Measurements from ENCODE around the gene HIP1R. TPM values are rescaled to one million over a fixed set of nuclear protein-coding genes. Genes with fewer than 3 reads are reported as not detected.

Gene HIP1R
- total and polyA plus RNA-seq, 2 of the 8 experiments (the other 6 are each of a cell fraction or from before 2014, with no cell fraction given), result 11.2 to 14.5 TPM

DNA sequence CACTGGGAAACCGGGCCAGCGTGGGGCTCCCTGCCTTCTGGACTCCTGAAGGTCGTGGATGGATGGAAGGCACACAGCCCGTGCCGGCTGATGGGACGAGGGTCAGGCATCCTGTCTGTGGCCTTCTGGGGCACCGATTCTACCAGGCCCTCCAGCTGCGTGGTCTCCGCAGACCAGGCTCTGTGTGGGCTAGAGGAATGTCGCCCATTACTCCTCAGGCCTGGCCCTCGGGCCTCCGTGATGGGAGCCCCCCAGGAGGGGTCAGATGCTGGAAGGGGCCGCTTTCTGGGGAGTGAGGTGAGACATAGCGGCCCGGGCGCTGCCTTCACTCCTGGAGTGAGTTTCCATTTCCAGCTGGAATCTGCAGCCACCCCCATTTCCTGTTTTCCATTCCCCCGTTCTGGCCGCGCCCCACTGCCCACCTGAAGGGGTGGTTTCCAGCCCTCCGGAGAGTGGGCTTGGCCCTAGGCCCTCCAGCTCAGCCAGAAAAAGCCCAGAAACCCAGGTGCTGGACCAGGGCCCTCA is 26.9 kb downstream of the HIP1R start:
- Histone ChIP-seq H2BK12ac (ENCODE audit: low read depth, low read length) (no peak overlapping the region), H4K20me1 (replicated peaks in 1 of 2; ENCODE audit: control insufficient read depth in 1 of 2, insufficient read depth in 2 of 2, low read length in 2 of 2) (peaks cover 11 to 25% of the 10 kb centered on the region in 2 experiments), H2BK120ac (replicated peaks; ENCODE audit: low read depth, low read length) (no peak overlapping the region), H3K18ac (ENCODE audit: extremely low read depth, low read length) (no peak overlapping the region), H3K23me2 (ENCODE audit: low read depth, low read length) (no peaks in the 10 kb centered on the region), H3K36me3 (ENCODE audit: control insufficient read depth in 2 of 4, insufficient read depth in 4 of 4, low read length in 3 of 4) (peaks cover 0 to 3% (median 0%) of the 10 kb centered on the region in 4 experiments; a peak in 2 of 8 replicates), H2AK5ac (ENCODE audit: low read depth, low read length) (no peak overlapping the region), H3K27ac (ENCODE audit: low read depth, low read length) (no peak overlapping the region), H3K4me2 (ENCODE audit: insufficient read depth in 1 of 2, low read depth in 2 of 2, low read length in 2 of 2) (no peak overlapping the region), H3K4ac (replicated peaks; ENCODE audit: insufficient read length, low read depth, low read length) (no peak overlapping the region), H4K91ac (replicated peaks; ENCODE audit: insufficient read length, low read length) (no peak overlapping the region), H3K79me1 (ENCODE audit: low read depth, low read length) (no peaks in the 10 kb centered on the region), H3K56ac (replicated peaks; ENCODE audit: insufficient read length, low read depth, low read length) (no peak overlapping the region), H3K9ac (replicated peaks in 1 of 4; ENCODE audit: extremely low read depth in 1 of 4, low read depth in 3 of 4, low read length in 3 of 4) (no peak overlapping the region), H3K14ac (ENCODE audit: insufficient read length) (no peak overlapping the region), H2BK15ac (ENCODE audit: low read length) (no peak overlapping the region), H2BK20ac (ENCODE audit: low read length) (no peak overlapping the region), H4K5ac (ENCODE audit: insufficient read length, low read depth, low read length) (no peak overlapping the region), H3K9me3 (ENCODE audit: insufficient read depth in 2 of 2, low read depth in 1 of 2, low read length in 1 of 2) (no peaks in the 10 kb centered on the region), H3K27me3 (replicated peaks in 1 of 4; ENCODE audit: control insufficient read depth in 3 of 4, extremely low read depth in 1 of 4, insufficient read depth in 3 of 4, low read length in 3 of 4) (peaks cover 0 to 2% (median 0%) of the 10 kb centered on the region in 4 experiments; a peak in 1 of 7 replicates), H3K4me3 (ENCODE audit: extremely low read depth in 1 of 4, insufficient read depth in 2 of 4, low read depth in 3 of 4, low read length in 4 of 4) (no peak overlapping the region), H3K4me1 (replicated peaks in 1 of 4; ENCODE audit: control insufficient read depth in 3 of 4, insufficient read depth in 4 of 4, low read length in 3 of 4) (0 out of 7 replicates have a peak, but pooled peaks cover 0 to 2% (median 0%) of the 10 kb centered on the region in 4 experiments), H2AFZ (ENCODE audit: low read length) (no peak overlapping the region), H3K23ac (ENCODE audit: insufficient read length) (no peak overlapping the region), H2BK5ac (ENCODE audit: low read depth, low read length) (no peak overlapping the region), H4K8ac (ENCODE audit: extremely low read depth, insufficient read depth, low read length) (no peak overlapping the region), H3K79me2 (ENCODE audit: control insufficient read depth in 1 of 2, insufficient read depth in 2 of 2, low read length in 2 of 2) (no peaks in the 10 kb centered on the region)
- TF ChIP-seq TEAD4 (IDR thresholded peaks at IDR 0.05; ENCODE audit: low read depth, low read length) (no peak), HDAC6 (IDR thresholded peaks at IDR 0.05; ENCODE audit: low read depth, low read length) (no peak), KDM1A (IDR thresholded peaks at IDR 0.05; ENCODE audit: borderline replicate concordance, low read length) (no peak), EP300 (IDR thresholded peaks at IDR 0.05; ENCODE audit: borderline replicate concordance in 1 of 2, low read depth in 2 of 2, low read length in 2 of 2) (no peak), JUND (IDR thresholded peaks at IDR 0.05; ENCODE audit: low read length) (no peak), GTF2F1 (IDR thresholded peaks at IDR 0.05; ENCODE audit: borderline replicate concordance, low read depth, low read length) (no peak), RFX5 (IDR thresholded peaks at IDR 0.05; ENCODE audit: borderline replicate concordance, low read depth, low read length) (no peak)
- POLR2A ChIA-PET (ENCODE audit: partially characterized antibody), result interaction anchor here (1.7 to 2.5 kb wide), 3 partner anchors 10 to 87 kb away, joined by 4 to 8 read pairs (median 6); no protein-coding TSS in a partner anchor
- DNase-seq (ENCODE audit: low read depth in 1 of 2, low spot score in 2 of 2) (no peak), FAIRE-seq (no peak)
- CTCF ChIA-PET (ENCODE audit: partially characterized antibody), result interaction anchor here (0.6 to 20.1 kb wide), 14 partner anchors 9 to 293 kb away, joined by 3 to 473 read pairs (median 10); no protein-coding TSS in a partner anchor
- WGBS, 2 experiments (ENCODE audit: extremely low coverage in 1 of 2, insufficient coverage in 1 of 2, insufficient read length in 1 of 2, insufficient replicate concordance in 2 of 2, low coverage in 1 of 2, low lambda C conversion rate in 2 of 2, missing lambda C conversion rate in 1 of 2), result 81% methylated on average over 20 of the region's 20 CpGs; no CpG with 5 or more reads in 1 of the 2 experiments
